ENCODE results near the gene PNKD. TPM values are rescaled to one million over a fixed set of nuclear protein-coding genes. Genes with fewer than 3 reads are reported as not detected.
"Not testable (repeated sequence)": the region's sequence is repeated elsewhere in the genome, so short reads cannot be mapped to it uniquely, and the experiment has no call there.

The PNKD gene
- total RNA-seq, 2 donors from 2014 or later, result 21.1 to 31.2 TPM

- ATAC-seq, result no peak
- H3K27ac Mint-ChIP-seq, result no peak overlapping the region
- H3K4me3 Mint-ChIP-seq, result no peak overlapping the region
- no peaks in the 10 kb centered on the region for H3K9me3 ChIP-seq (ENCODE audit: control insufficient read depth, low read length, poor library complexity, severe bottlenecking)
- peaks cover 29% of the 10 kb centered on the region for H3K4me1 Mint-ChIP-seq
- no peaks in the 10 kb centered on the region for H3K27me3 Mint-ChIP-seq
- H3K36me3 Mint-ChIP-seq (ENCODE audit: low read depth), result no peaks in the 10 kb centered on the region
- no peak for DNase-seq
Observed at GRCh38 chr2:218295029-218295428, 24.7 kb downstream of the PNKD start.

- no peaks in the 10 kb centered on the region for H3K36me3 Mint-ChIP-seq (ENCODE audit: low read depth)
- H3K27ac Mint-ChIP-seq, result no peak overlapping the region
- H3K4me3 Mint-ChIP-seq, result no peak overlapping the region
Observed at GRCh38 chr2:218296200-218296599, 25.9 kb downstream of the PNKD start.

DNA sequence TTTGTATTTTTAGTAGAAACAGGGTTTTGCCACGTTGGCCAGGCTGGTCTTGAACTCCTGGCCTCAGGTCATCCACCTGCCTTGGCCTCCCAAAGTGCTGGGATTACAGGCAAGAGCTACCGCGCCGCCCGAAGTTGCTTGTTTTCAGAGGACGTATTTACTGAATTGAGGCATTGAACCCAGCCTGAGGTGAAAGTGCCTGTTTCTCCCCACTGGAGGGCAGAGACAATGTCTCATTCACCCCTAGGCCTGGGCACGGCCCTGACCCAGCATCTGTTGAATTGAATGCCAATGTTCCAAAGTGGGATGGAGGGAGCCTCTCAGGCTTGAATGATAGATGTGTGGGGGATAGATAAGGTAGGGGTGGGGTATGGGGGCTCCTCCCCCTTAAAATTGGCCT lies 26.5 kb downstream of the PNKD start:
- H3K27me3 Mint-ChIP-seq, result no peaks in the 10 kb centered on the region
- H3K4me1 Mint-ChIP-seq, result peaks cover 25% of the 10 kb centered on the region
- H3K4me3 Mint-ChIP-seq, result no peak overlapping the region
- DNase-seq (no peak), ATAC-seq (no peak)
- H3K9me3 ChIP-seq (ENCODE audit: control insufficient read depth, low read length, poor library complexity, severe bottlenecking), result no peaks in the 10 kb centered on the region
- no peaks in the 10 kb centered on the region for H3K36me3 Mint-ChIP-seq (ENCODE audit: low read depth)
- no peak overlapping the region for H3K27ac Mint-ChIP-seq

More at GRCh38 chr2:218296200-218296599, 25.9 kb downstream of the PNKD start:
- Mint-ChIP-seq H3K27me3 (no peaks in the 10 kb centered on the region), H3K4me1 (peaks cover 21% of the 10 kb centered on the region)
- ATAC-seq, result no peak
- DNase-seq, result no peak
- no peaks in the 10 kb centered on the region for H3K9me3 ChIP-seq (ENCODE audit: control insufficient read depth, low read length, poor library complexity, severe bottlenecking)

DNA sequence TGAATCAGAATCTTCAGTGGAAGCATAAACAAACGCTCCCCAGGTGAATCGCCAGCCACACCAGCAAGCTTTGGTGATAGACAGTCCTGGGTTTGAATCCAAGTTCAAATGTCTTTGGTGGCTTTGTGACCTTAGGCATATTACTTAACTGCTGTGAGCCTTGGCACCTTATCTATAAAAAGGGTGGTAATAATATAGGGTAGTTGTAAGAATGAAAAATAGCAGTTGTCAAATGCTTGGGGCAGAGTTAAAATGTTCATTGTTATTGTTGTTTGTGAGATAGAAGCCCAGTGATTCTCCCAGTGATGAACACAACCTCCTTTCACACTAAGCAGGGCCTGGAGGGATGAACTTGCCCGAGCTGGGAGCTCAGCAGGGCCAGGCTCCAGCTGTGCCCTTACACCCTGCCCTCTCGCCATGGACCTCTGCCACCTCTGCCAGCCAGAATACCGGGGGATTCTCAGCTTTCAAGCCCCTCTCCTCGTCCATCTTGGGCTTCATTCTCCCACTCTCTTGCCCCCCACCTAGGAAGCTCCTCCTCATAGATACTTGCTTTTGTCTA lies 28.1 kb downstream of the PNKD start:
- Mint-ChIP-seq H3K4me3 (no peak overlapping the region), H3K27me3 (no peaks in the 10 kb centered on the region)
- no peak for DNase-seq

GRCh38 chr2:218300141-218300540 lies 29.8 kb downstream of the PNKD start:
- Mint-ChIP-seq H3K27ac (no peak overlapping the region), H3K4me1 (peaks cover 10% of the 10 kb centered on the region), H3K4me3 (no peak overlapping the region)

More for the DNA sequence above, 28.1 kb downstream of the PNKD start:
- no peak for ATAC-seq
- Mint-ChIP-seq H3K36me3 (ENCODE audit: low read depth) (no peaks in the 10 kb centered on the region), H3K27ac (no peak overlapping the region), H3K4me1 (peaks cover 20% of the 10 kb centered on the region)
- H3K9me3 ChIP-seq (ENCODE audit: control insufficient read depth, low read length, poor library complexity, severe bottlenecking), result no peaks in the 10 kb centered on the region

DNA sequence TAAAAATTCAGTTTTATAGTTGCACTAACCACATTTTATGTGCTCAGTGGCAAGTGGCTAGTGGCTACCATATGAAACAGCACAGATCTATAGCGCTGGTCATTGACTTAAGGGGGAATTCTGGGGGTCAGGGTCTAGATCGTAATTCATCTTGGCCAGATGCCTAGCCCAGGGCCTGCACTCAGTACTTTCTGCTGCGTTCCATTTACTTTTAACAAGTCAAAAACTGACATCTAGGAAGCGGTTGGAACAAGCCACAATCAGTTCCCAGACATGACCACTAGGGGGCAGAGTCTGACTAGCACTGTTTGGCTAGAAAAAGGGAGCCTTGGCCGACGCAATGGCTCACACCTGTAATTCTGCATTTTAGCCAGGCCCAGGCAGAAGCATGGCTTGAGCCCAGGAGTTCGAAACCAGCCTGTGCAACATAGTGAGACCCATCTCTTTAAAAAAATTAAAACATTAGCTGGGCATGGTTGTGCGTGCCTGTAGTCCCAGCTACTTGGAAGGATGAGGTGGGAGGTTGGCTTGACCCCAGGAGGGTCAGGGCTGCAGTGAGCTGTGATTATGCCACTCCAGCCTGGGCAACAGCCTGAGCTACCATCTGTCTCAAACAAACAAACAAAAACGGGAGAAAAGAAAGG lies 31.0 kb downstream of the PNKD start:
- H3K27me3 Mint-ChIP-seq, result no peaks in the 10 kb centered on the region
- peak overlapping the region; percentile 89 for H3K27ac Mint-ChIP-seq
- no peak overlapping the region for H3K4me3 Mint-ChIP-seq
- no peaks in the 10 kb centered on the region for H3K36me3 Mint-ChIP-seq (ENCODE audit: low read depth)
- DNase-seq (peak; percentile 60 to 86 (median 71)), ATAC-seq (peak; percentile 96)
- peaks cover 12% of the 10 kb centered on the region for H3K4me1 Mint-ChIP-seq
- H3K9me3 ChIP-seq (ENCODE audit: control insufficient read depth, low read length, poor library complexity, severe bottlenecking), result no peaks in the 10 kb centered on the region

More at GRCh38 chr2:218300141-218300540, 29.8 kb downstream of the PNKD start:
- H3K9me3 ChIP-seq (ENCODE audit: control insufficient read depth, low read length, poor library complexity, severe bottlenecking), result no peaks in the 10 kb centered on the region
- no peaks in the 10 kb centered on the region for H3K27me3 Mint-ChIP-seq
- H3K36me3 Mint-ChIP-seq (ENCODE audit: low read depth), result no peaks in the 10 kb centered on the region
- ATAC-seq (no peak), DNase-seq (no peak)

GRCh38 chr2:218305383-218305782 lies 35.1 kb downstream of the PNKD start:
- Mint-ChIP-seq H3K27ac (no peak overlapping the region), H3K36me3 (ENCODE audit: low read depth) (no peaks in the 10 kb centered on the region), H3K4me1 (peaks cover 11% of the 10 kb centered on the region), H3K27me3 (peaks cover 6% of the 10 kb centered on the region), H3K4me3 (no peak overlapping the region)
- ATAC-seq (no peak), DNase-seq (no peak)
- no peaks in the 10 kb centered on the region for H3K9me3 ChIP-seq (ENCODE audit: control insufficient read depth, low read length, poor library complexity, severe bottlenecking)

DNA sequence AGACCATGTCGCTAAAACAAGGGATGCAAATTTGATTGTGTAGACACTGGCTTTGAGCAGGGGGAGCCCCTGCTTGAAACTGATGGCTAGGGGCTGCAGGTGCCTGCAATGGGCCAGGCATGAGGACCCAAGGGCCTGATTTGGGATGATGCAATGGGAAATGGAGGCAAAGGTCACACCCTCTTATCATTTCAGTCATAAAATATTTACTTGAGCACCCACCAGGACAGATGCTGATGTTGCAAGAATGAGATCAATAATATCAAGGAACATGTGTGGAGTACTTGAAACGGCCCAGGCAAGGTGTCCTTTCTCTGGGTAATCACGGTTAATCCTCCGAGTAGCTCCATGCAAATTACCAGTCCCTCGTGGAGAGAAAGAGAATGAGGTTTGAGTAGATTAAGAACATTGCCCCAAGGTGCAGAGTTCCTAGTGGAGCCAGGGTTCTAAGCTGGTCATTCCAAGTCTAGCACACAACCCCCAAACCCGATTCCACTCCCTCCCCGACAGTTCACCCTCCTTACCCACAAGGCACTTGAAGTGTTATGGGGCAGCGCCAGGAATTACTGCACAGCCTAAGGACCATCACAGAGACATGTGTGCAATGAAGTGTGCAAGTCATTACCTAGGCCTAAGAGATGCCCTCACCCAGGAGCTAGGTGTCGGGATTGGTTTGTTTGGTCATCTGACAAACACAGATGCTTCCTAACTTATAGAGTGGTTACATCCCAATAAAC lies 36.0 kb downstream of the PNKD start:
- no peak overlapping the region for H3K4me3 Mint-ChIP-seq
- no peak overlapping the region for H3K27ac Mint-ChIP-seq
- DNase-seq (no peak), ATAC-seq (no peak)
- H3K36me3 Mint-ChIP-seq (ENCODE audit: low read depth), result no peaks in the 10 kb centered on the region
- peaks cover 6% of the 10 kb centered on the region for H3K27me3 Mint-ChIP-seq
- H3K9me3 ChIP-seq (ENCODE audit: control insufficient read depth, low read length, poor library complexity, severe bottlenecking), result no peaks in the 10 kb centered on the region
- peaks cover 8% of the 10 kb centered on the region for H3K4me1 Mint-ChIP-seq

GRCh38 chr2:218307415-218308090 lies 37.2 kb downstream of the PNKD start:
- peaks cover 6% of the 10 kb centered on the region for H3K4me1 Mint-ChIP-seq
- ATAC-seq, result no peak
- no peaks in the 10 kb centered on the region for H3K9me3 ChIP-seq (ENCODE audit: control insufficient read depth, low read length, poor library complexity, severe bottlenecking)
- H3K4me3 Mint-ChIP-seq, result no peak overlapping the region
- peaks cover 6% of the 10 kb centered on the region for H3K27me3 Mint-ChIP-seq
- no peak for DNase-seq
- no peaks in the 10 kb centered on the region for H3K36me3 Mint-ChIP-seq (ENCODE audit: low read depth)
- peak overlapping the region; percentile 73 for H3K27ac Mint-ChIP-seq

GRCh38 chr2:218310853-218311540 lies 40.7 kb downstream of the PNKD start:
- Mint-ChIP-seq H3K4me3 (no peak overlapping the region), H3K36me3 (ENCODE audit: low read depth) (no peaks in the 10 kb centered on the region), H3K27me3 (peaks cover 6% of the 10 kb centered on the region), H3K27ac (peak overlapping the region; percentile 29), H3K4me1 (peaks cover 7% of the 10 kb centered on the region)
- ATAC-seq, result no peak
- DNase-seq, result no peak
- no peaks in the 10 kb centered on the region for H3K9me3 ChIP-seq (ENCODE audit: control insufficient read depth, low read length, poor library complexity, severe bottlenecking)

DNA sequence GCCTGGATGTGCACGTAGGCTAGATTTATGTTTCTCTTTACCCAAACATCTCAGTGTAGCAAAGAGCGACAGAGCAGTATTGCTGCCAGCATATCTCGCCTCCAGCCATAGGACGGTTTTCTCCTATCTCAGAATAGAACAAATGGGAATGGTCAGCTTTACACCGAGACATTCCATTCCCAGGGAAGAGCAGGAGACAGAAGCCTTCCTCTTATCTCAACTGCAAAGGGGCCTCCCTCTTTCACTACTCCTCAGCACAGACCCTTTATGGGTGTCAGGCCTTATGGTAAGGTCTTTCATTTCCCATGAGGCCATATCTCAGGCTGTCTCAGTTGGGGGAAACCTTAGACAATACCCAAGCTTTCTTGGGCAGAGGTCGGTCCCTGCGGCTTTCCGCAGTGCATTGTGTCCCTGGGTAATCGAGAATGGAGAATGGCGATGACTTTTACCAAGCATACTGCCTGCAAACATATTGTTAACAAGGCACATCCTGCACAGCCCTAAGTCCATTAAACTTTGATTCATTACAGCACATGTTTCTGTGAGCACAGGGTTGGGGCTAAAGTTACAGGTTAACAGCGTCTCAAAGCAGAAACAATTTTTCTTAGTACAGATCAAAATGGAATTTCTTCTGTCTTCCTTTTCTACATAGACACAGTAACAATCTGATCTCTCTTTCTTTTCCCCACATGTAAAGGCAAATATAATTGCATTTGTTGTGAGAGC lies 41.4 kb downstream of the PNKD start:
- not testable (repeated sequence) for H3K9me3 ChIP-seq (ENCODE audit: control insufficient read depth, low read length, poor library complexity, severe bottlenecking); ATAC-seq; H3K36me3 Mint-ChIP-seq (ENCODE audit: low read depth); H3K4me1 Mint-ChIP-seq; H3K4me3 Mint-ChIP-seq; DNase-seq; H3K27me3 Mint-ChIP-seq
- H3K27ac Mint-ChIP-seq, result peak overlapping the region; percentile 83

DNA sequence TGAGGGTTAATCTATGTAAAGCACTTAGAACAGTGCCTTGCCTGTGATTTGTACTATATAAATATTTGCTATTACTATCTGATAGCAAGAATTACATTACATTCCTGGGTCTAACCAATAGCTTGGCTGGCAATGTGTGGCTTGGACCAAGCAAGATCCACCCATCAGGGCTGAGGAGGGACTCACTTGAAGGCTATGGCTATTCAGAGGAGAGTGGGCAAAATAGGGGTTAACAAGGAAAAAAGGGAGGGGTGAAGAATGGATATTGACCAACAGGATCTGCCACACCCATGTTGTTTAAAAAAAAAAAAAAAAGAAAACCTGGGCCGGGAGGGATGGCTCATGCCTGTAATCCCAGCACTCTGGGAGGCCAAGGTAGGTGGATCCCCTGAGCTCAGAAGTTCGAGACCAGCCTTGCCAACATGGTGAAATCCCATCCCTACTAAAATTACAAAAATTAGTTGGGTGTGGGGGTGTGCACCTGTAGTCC lies 42.0 kb downstream of the PNKD start:
- Mint-ChIP-seq H3K27ac (peak overlapping the region; percentile 83), H3K27me3 (peaks cover 5% of the 10 kb centered on the region), H3K36me3 (ENCODE audit: low read depth) (no peaks in the 10 kb centered on the region), H3K4me1 (peaks cover 15% of the 10 kb centered on the region), H3K4me3 (no peak overlapping the region)
- DNase-seq (no peak), ATAC-seq (no peak)
- no peaks in the 10 kb centered on the region for H3K9me3 ChIP-seq (ENCODE audit: control insufficient read depth, low read length, poor library complexity, severe bottlenecking)
